Limb (tissue), 2 donors: ENCODE measurements around the gene DNTT.
A peak's percentile ranks its signal among the peaks of the same experiment; 100 is the strongest.

Source experiments
- DNase-seq, 2 donors: peaks; one replicate each; pipeline ENCODE4 v3.0.0-alpha.2; 2016; ENCODE audit errors: extremely low spot score in 2 of 2

DNTT gene

DNA sequence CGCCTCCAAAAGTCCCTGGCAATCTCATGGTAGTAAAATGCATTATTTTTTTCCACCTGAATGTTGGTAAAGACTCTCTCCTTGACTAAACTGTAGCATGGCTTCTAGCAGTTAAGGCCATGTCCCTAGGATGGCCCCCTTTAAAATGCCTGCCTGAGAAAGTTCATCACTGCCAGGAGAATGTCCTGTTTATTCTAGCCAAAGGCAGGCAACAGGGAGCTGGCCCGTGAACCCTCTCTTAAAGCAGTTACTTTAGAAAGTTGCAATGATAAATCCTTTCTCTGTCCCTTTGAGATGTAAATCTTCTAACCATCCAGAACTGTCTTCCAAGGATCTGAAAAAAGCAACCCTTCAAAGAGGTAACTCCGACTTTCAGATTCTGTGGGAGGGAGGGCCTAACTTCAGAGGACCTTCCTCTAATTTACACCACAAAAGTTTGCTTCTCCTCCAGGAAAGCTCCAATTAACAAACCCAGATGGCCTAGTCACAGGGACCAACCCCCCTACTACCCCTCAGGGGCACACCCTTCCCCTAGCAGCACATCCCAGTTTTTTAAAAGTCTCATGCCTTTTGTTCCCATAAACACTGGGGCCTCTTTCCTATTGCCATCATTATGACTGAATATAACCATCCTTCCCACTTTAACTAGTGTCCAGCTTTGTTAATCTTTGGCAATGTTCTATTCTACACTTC lies 5.5 kb downstream of the DNTT start:
- no peak for DNase-seq

DNA sequence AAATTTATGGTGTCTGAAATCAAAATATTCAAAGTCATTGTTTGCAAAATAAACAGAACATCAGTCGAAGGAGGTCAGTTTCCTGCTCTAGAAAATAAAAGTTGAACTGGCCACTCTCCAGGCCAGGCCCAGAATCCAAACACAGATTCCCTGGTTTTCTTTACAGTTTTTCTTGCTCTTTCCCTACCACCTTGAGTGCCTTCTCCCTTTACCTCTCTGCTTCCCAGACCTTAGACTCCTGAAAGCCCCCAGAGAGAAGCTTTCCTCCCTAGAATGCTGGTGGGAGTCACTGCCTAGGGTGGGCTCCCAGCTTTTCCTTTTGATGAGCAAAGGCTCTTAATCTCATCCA lies 6.1 kb downstream of the DNTT start:
- no peak for DNase-seq

DNA sequence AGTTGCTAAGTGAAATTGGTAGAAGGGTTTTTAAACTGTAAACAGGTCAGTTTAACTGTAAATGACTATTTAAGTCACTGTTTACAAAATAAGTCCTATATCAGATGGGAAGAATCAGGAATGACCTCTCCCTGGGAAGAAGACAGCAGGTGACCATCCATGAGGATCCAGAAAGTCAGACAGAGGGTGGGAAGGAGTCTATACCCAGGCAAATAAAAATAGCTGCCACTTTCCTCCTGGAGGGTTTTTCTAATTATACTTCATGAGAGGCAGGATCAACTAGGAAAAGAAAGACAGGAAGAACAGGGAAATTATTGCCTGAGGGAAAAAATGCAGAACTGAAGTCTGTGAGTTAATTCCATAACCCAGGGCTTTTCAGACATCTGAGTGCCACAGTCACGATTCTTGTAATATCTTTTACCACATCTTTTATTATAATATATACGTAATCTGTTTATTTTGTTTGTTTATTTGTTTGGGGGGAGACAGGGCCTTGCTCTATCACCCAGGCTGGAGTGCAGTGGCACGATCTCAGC lies 7.0 kb downstream of the DNTT start:
- no peak for DNase-seq

DNA sequence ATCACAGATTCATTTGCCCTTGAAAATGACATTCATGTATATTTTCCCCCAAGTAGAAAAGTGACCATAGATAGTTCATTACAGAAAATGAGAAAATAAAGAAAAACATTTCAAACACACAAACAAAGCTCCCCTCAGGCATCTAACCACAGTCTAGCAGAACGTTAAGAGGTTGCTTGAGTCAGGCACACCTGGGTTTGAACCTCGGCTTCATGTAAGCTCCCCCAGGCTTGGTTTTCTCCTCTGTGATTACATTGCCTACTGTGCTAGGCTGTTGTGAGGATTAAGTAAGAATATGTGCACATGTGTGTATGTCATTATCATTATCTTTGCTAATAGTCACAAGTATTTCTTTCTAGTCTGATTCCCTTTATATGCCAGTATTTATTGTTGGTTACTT lies 9.1 kb downstream of the DNTT start:
- DNase-seq = no peak

DNA sequence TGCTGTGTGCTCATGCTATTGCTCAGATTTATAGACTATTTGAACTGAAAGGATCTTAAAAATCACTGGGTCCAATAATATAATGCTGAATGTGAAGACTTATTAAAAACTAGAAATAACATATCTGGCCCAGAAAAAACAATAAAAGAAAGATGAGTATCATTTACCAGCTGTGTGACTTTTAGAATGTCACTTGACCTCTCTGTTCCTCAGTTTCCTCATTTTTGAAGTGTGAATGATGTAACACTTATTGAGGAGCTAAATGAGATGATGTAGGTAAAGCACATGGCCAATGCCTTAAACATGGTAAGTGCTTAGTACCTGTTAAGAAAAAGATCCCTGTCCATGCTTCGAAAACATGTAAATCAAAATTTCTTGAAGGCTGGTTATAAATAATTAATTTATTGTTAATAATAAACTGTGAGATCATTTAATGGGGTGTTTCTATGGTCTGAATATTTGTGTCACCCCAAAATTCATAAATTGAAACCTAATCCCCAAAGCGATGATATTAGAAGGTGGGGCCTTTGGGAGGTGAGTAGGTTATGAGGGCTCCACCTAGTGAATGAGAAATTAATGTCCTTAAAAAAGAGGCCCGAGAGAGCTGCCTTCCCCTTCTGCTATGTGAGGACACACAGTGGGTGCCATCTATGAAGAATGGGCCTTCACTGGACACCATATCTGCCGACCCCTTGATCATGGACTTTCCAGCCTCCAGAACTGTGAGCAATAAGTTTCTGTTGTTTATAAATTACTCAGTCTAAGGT lies 13.0 kb downstream of the DNTT start:
- DNase-seq = no peak

DNA sequence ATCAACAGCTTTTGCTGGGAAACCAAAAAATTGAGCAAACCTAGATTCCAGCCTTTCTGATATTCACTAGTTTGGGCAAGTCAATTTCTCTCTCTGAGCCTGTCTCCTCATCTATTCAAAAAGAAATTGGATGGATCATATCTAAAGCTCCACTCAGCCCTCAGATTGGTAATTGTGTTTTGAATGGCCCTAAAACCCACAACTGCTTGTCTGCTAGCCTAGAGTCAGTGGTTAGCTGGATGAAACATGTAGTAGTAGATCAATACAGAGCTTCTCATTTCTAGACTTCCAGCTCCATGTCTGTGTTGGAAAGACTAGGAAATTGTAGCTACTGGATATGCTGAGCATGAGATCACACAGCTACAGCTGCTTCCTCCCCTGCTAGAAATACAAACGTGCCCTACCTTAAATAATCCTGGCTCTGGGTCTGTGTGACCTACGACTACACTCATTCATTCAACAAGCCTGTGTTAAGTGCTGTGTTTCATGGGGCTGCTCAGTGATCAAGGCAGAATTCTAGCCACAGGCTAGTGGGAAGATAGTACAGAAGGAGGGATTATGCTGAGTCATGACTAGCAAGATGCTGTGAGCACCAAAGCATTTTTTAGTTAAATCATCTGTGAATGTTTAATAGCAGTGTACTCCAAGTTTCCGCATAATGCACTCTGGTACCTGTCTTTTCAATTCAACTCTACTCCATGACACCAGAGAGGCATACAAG lies 15.7 kb downstream of the DNTT start:
- no peak for DNase-seq

DNA sequence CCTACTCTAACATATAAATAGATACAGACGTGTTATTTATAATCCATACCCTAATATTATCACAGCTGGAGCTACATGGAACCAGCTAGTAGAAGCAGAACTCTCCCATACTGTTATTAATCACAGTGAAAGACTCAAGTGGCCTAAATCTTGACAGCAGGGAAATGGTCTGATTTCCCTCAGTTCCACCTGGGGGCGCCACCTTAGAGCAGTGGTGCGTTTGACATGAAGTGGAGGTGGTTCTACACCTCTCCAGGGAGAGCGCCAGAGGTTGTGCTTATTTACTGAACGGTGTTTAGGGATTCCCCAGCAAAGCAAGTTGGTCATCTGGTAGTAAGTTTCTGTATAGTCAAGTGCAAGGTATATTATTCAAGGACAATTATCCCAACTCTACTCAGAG lies 17.6 kb downstream of the DNTT start:
- no peak for DNase-seq

DNA sequence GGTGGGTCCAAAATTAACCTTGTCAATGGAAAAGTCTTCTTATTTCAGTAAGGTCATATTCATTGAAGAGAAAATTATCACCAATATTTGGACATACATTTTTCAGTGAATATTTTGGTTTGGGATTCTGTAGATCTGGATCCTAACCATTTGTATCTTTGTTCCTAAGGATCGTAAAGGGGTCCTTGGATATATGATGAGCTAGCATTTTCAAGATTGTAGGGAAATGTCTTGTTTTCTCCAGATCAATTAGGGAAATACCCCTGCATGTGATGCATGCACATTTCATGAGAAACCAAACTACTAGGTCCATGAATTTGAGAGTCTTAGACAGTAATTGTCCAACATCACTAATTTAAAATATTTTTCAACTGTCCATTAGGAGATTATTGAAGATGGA lies 18.0 kb downstream of the DNTT start:
- no peak for DNase-seq

DNA sequence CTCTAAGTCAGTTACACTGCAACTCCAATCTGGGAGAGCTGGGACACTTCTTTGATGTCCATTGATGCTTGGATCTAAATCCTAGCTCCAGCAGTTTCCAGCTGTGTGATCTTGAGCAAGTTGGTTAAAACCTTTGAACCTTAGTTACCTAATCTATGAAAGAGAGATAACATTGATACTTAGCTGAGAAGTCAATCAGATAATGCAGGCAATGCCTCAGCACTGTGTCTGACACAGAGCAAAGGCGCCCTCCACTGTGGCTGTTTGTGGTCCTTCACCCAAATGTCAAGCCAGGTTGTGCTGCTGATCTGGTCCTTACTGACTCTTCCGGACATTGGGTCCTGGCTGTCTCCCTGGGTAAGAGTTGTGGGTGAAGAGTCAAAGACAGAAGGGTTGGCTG lies 20.2 kb downstream of the DNTT start:
- no peak for DNase-seq

DNA sequence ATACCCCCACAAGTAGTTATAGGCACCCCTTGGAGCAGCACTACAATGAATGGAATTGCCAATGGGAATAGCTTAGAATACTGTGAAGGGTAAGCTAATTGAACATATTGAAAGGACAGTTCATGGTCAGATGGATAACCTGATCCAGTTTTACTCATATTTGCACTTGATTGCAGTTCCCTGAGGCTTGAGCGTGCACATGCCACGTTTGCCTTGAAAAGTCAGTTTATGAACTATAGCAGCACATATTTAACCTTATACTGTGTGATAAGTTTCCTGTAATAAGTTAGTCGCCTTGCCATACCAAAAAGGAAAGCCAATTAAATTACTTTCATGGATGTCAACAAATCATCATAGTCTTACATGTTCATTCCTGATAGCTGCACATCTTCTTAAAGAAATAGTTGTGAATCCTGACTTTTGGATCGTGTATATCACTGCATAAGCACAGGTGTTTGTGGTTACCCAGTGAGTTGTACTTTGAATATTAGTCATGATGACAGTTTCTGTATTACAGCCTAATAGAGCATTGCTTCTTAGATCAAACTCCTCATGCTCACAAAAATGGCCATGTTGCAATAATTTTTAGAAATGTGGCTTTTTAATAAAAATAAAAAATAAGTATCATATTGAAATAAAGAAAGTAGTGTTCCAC lies 21.6 kb downstream of the DNTT start:
- no peak for DNase-seq

DNA sequence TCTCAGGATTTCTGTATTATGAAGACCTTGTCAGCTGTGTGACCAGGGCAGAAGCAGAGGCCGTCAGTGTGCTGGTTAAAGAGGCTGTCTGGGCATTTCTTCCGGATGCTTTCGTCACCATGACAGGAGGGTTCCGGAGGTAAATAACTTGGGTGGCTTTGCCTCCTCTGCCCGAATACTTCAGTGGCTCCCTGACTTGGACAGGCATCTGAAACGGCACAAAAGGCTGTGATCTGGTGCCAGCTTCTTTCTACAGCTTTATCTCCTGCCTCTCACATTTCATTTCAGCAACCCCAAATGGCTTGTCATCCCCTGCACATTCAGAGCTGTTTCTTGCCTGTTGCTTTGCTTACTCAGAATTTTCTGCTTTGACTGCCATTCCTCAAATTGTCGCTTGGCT lies 23.2 kb downstream of the DNTT start:
- no peak for DNase-seq

DNA sequence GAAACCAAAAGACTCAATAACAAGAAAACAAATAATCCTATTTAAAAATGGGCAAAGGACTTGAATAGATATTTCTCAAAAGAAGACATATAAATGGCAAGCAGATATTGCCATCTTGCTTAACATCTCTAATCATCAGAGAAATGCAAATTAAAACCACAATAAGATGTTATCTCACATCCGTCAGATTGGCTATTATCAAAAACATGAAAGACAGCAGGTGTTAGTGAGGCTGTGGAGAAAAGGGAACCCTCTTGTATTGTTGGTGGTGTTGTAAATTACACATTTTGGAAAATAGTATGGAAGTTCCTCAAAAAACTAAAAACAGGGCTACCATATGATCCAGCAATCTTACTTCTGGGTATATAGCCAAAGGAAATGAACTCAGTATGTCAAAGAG lies 28.9 kb downstream of the DNTT start:
- DNase-seq = no peak

DNA sequence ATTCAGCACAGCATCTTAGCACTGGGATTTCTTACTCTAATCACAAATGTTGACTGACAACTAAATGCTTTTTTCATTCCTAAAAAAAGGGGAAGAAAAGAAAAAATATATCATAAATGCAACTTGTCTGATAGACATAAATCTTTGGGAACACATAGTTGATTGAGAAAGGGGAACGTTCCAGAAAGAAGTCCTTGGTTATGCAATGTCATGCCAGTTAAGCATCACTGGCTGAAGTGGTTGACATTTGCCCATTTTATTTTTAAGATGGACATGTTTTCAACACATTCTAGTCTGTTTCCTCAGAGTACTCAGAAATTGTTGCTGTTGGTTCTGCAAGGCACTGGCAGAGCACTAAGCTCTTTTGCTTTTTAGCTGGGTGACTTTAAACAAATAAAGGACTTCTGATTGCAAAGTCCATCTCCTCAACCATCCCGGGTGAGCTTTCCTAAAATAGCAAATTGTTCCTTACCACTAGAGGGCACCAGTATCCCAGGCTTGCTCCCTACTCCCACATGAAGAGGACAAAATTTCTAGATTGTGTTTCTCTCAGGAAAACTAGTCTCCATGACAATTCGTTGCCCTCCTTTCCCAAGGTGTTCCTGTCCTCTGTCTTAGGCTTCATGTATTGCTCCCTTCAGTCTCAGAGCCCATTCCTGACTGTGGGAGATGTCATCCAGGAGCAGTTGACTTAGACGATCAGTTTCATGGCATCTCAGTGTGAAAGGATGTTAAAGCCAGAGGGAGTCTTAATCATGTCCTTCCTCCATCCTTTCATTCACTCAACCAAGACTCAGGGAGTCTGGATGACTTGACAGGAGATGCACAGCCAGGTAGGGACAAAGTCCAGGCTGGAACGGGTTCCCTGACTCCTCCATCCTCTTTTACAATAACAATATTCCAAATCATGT lies 30.6 kb downstream of the DNTT start:
- peak in 1 of 2 donors; percentile 11 for DNase-seq

DNA sequence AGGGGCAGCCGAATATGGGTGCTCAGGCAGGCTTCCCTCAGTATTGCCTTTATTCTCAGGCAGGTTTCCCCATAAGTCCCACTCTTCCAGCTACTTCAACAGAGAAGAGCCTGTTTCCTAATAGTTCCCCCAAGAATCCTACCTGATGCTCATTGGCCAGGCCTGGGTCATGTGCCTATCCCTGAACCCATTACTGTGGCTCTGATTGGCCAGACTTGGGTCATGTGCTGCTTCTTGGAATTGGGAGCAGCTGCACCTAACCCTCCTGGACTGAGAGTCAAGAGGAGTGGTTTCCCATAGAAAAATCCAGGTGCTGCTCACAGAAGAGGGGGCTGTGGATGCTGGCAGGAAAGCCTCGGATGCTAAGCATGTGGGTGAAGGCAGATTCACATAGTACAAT lies 32.9 kb downstream of the DNTT start:
- no peak for DNase-seq

DNA sequence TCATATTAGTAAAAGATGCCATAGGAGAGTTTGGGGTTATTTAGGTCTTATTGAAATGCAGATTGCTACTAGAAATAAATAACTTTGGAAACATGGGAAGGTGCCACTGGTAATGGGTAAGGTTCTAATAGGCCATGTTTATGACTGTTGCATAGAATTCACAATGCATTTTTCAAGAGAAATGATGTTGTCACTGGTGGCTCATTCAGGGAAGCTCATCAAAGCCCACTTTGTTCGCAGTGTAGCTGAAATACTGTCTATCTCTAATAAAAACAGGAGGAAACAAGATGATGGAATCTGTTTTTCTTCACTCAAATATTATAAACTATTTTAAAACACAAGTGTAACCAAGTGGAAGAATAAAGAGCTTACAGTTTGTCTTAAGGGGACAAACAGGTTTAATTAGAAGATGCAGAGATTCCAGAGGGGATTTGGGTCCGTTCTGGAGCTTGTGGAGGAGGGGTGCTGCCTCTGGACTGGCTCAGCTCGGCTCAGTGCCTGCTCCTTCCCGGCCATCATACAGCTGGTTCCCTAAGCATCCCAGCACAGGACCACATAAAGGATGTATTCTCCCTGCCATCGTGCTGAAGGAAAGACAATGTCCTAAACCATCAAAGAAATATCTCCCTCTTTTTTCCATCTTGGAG lies 34.2 kb downstream of the DNTT start:
- no peak for DNase-seq

DNA sequence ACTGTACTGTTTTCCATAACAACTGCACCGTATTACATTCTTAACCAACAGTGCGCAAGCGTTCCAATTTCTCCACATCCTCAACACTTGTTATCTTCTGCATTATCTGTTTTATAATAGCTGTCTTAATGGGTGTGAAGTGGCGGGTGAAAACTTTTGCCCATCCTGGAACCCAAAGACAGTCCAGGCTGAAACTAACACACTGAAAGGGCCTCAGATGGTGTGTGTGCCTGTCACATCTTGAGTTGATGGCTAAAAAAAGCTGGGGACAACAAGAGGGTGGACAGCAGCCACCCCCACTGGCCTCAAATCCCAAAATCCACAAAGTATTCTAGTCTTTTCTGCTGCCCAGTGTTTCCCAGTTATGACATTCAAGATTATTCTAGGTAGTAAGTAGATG lies 35.1 kb downstream of the DNTT start:
- DNase-seq = no peak

DNA sequence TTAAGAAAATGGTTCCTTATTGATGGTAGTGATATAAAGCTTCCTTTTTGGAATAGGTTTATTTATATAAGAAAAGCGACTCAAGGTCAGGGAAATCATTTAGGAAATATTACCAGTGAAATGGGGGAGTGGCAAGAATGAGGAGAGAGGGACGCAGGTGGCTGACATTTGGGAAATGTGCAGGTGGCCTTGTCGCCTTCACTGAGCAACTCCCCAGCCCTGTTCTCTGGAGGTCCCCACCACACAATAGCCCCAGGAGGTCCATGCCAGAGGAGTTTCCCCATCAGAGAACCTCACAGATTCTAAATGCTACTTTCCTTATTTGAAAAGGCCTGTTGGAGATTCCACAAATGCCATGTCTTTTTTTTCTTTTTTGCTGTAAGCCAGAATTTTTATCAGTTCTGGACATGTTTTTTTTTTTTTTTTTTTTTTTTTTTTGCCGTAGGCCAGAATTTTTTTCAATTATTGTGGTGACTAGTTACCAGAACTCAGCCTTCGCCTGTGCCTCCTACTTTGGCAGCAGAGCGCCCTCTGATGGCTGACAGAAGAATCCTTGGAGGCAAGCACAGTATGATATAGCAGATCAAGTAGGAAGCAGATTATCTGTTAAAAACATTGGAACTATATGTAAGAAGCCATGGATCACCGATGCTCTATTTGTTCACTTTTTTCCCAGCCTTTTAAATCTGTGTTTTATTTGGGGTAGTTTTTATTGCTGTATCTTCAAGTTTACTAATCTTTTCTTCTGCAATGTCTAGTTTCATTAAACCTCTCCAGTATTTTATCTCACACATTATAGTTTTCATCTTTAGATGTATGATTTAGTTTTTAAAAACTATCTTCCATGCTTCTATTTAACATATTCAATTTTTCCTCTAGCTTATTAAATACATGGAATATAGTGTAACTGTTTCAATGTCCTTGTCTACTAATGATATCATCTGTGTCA lies 36.0 kb downstream of the DNTT start:
- peak; percentile 38 to 60 for DNase-seq

DNA sequence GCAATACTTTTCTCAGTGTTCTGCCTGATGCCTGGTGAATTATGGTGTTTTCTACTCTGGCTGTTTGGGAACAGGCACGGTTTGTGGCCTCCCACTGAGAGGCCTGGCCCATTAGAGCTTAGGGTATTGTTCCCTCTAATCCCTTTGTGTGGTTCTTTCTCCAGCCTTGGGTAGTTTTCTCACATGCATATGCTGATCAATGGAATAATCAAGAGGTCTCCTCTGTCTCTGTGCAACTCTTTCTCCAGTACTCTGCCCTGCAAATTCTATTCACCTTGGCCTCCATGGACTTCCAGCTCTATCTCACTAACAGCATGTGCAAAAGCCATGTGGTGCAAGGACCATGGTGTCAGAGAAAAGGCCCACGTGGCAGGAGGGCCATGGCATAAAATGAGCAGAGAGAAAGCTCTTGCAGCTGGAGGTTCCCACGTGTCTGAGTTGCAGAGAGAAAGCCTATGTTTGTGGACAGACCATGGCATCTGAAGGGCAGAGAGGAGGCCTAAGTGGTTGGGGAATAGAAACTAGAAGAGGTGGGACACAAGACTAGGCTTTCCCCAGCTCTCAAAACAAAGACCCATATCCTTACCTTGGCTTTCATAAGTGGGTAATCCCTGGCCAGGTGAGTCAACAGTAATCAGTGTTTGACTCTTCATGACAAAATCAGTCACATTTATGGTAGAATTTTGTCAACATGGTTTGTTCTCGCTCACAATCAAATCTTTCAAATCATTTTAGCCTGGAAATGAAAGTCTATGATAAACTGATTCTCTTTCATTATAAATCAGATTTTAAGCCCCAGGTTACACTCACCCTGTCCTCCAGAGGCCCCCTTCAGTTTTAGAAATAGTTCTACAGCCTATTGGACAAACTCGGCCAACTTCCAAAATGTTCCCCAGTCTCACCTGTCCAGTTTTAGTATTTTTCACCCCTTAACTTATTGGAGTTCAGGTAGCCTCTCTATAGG lies 37.3 kb downstream of the DNTT start:
- no peak for DNase-seq
